Measurements from ENCODE around the gene SEMG2. TPM values are rescaled to one million over a fixed set of nuclear protein-coding genes. Genes with fewer than 3 reads are reported as not detected.

SEMG2 gene
- total RNA-seq, 4 donors from 2014 or later, result not detected

- TF ChIP-seq, protein P1, sequence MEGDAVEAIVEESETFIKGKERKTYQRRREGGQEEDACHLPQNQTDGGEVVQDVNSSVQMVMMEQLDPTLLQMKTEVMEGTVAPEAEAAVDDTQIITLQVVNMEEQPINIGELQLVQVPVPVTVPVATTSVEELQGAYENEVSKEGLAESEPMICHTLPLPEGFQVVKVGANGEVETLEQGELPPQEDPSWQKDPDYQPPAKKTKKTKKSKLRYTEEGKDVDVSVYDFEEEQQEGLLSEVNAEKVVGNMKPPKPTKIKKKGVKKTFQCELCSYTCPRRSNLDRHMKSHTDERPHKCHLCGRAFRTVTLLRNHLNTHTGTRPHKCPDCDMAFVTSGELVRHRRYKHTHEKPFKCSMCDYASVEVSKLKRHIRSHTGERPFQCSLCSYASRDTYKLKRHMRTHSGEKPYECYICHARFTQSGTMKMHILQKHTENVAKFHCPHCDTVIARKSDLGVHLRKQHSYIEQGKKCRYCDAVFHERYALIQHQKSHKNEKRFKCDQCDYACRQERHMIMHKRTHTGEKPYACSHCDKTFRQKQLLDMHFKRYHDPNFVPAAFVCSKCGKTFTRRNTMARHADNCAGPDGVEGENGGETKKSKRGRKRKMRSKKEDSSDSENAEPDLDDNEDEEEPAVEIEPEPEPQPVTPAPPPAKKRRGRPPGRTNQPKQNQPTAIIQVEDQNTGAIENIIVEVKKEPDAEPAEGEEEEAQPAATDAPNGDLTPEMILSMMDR (IDR thresholded peaks at IDR 0.05), result no peak
- no peak for TF ChIP-seq POLR2A (IDR thresholded peaks at IDR 0.05)
- Histone ChIP-seq H3K27ac (no peak overlapping the region), H3K27me3 (no peaks in the 10 kb centered on the region), H3K9me3 (peaks cover 0 to 2% (median 0%) of the 10 kb centered on the region in 4 donors), H3K4me1 (no peaks in the 10 kb centered on the region), H3K4me3 (no peak overlapping the region), H3K36me3 (no peaks in the 10 kb centered on the region)
- DNase-seq, result no peak
These were observed 9.5 kb downstream of the SEMG2 start for GRCh38 chr20:45230631-45231030.

DNA sequence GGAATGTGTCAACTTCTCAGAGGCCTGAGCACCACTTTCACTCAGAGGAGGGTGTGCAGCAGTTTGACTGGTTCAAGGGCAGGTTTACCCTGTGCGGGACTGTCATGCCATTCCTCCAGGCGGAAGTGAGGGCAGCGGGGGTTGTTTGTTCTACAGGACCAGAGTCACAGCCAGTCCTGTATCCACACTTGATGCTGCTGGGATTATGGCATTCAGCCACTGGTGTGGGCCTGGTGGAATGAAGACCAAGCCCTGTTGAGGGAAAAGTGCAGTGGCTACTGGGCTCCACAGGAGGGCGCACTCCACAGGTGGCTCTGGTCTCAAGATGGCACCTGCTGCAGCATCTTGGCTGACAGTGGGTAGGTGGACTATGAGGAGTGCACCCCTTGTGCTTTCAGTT, 14.8 kb downstream of the SEMG2 start:
- no peak overlapping the region for H3K4me3 ChIP-seq
- H3K27ac ChIP-seq, result no peak overlapping the region
- no peaks in the 10 kb centered on the region for H3K36me3 ChIP-seq
- no peaks in the 10 kb centered on the region for H3K4me1 ChIP-seq
- TF ChIP-seq, protein P1 (IDR thresholded peaks at IDR 0.05), result peak in 2 of 6 experiments; percentile 20 to 24
- no peak for TF ChIP-seq POLR2A (IDR thresholded peaks at IDR 0.05)
- H3K27me3 ChIP-seq, result no peaks in the 10 kb centered on the region
- DNase-seq, result no peak
- H3K9me3 ChIP-seq, result peaks cover 0 to 2% (median 0%) of the 10 kb centered on the region in 4 donors

- Histone ChIP-seq H3K27me3 (no peaks in the 10 kb centered on the region), H3K4me3 (no peak overlapping the region), H3K36me3 (no peaks in the 10 kb centered on the region), H3K9me3 (peaks cover 0 to 2% (median 0%) of the 10 kb centered on the region in 4 donors), H3K4me1 (no peaks in the 10 kb centered on the region), H3K27ac (no peak overlapping the region)
- DNase-seq, result no peak
- TF ChIP-seq, protein P1 (IDR thresholded peaks at IDR 0.05), result no peak
- no peak for TF ChIP-seq POLR2A (IDR thresholded peaks at IDR 0.05)
These were observed 17.0 kb downstream of the SEMG2 start for GRCh38 chr20:45238139-45238538.

DNA sequence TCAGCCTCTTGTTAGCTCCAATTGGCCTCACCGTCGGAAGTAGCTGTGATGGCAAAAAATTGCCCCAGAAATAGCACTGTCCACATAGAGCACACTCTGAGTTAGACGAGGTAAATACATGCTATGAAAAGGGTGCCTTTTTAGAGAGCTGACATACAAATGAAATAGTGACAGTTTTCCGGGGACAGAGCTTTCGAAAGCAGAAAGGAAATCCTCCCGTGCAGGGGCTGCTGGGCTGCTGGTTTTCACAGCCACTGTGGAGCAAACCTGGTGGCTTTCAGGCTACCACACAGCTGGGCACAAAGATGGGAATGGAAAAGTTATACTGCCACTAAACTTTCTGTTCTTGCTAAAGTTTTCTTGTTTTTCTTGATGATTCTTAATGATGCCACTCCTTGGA, 24.9 kb downstream of the SEMG2 start:
- H3K9me3 ChIP-seq, result no peaks in the 10 kb centered on the region
- no peaks in the 10 kb centered on the region for H3K4me1 ChIP-seq
- H3K36me3 ChIP-seq, result no peaks in the 10 kb centered on the region
- no peak overlapping the region for H3K4me3 ChIP-seq
- no peak for DNase-seq
- TF ChIP-seq, protein P1 (IDR thresholded peaks at IDR 0.05), result no peak
- H3K27ac ChIP-seq, result no peak overlapping the region
- no peaks in the 10 kb centered on the region for H3K27me3 ChIP-seq

- Histone ChIP-seq H3K4me1 (no peaks in the 10 kb centered on the region), H3K36me3 (no peaks in the 10 kb centered on the region), H3K9me3 (no peaks in the 10 kb centered on the region), H3K27ac (no peak overlapping the region), H3K27me3 (no peaks in the 10 kb centered on the region), H3K4me3 (no peak overlapping the region)
- no peak for DNase-seq
- TF ChIP-seq POLR2A (IDR thresholded peaks at IDR 0.05), result no peak
- TF ChIP-seq, protein P1 (IDR thresholded peaks at IDR 0.05), result no peak
These were observed 26.7 kb downstream of the SEMG2 start for GRCh38 chr20:45247865-45248264.

- H3K4me3 ChIP-seq, result no peak overlapping the region
These were observed 27.4 kb downstream of the SEMG2 start for GRCh38 chr20:45248609-45249008.

More at GRCh38 chr20:45248609-45249008, 27.4 kb downstream of the SEMG2 start:
- no peaks in the 10 kb centered on the region for H3K27me3 ChIP-seq
- no peaks in the 10 kb centered on the region for H3K4me1 ChIP-seq
- TF ChIP-seq, protein P1 (IDR thresholded peaks at IDR 0.05), result no peak
- no peak for TF ChIP-seq POLR2A (IDR thresholded peaks at IDR 0.05)
- no peaks in the 10 kb centered on the region for H3K36me3 ChIP-seq
- DNase-seq, result no peak
- no peaks in the 10 kb centered on the region for H3K9me3 ChIP-seq
- no peak overlapping the region for H3K27ac ChIP-seq

All from Peyer's patch (tissue), 4 donors.